ENCODE data around the gene FGF11. TPM values are rescaled to one million over a fixed set of nuclear protein-coding genes. Genes with fewer than 3 reads are reported as not detected.
"Not testable (repeated sequence)": the region's sequence is repeated elsewhere in the genome, so short reads cannot be mapped to it uniquely, and the experiment has no call there.

FGF11 gene
- total RNA-seq, 1 donor from 2014 or later, result 5.0 TPM

DNA sequence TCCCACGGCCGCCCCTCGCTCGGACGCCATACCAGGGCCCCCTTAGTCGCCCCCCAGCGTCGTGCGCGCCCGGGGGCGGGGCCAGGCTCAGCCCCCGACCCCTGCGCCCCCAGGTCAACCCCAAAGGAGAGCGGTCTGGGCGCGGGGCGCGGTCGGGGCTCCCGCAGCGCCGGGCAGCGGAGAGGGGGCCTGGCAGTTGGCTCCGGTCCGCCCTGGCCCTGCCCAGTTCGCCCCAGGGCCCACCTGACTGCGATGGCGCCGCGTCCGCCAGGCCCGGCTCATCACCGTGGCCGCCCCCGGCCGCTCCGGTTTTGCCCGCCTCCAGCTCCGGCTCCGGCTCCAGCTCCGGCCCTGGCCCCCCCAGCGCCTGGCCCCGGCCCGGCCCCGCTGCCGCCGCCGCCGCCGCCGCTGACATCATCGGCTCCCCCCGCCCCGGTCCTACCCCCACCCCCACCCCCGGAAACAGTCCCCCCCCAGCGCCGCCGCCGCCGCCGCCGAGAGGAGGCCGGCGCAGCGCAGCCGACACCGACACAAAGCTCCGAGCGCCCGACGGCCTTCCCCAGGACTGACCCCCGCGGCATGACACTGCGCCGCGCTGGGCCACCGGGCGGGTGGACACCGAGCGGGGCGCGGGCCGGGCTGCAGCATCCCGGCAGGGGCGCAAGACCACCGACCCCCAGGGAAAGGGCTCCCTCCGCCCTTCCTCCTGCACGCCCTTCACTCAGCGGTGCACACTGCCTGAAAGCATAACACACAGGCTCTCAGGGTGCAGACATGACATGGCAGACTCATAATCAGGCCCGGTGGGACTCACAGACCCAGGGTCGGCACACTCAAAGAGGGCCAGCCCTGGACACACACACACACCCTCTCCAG lies 40.1 kb downstream of the FGF11 start, which contains the start of gene ZBTB4:
ZBTB4 (minus strand) TSS at position 419 of the 876 bp plus-strand sequence. CDS start 12,830 bp downstream, outside the sequence.
- Mint-ChIP-seq H3K36me3 (ENCODE audit: low read depth) (no peaks in the 10 kb centered on the region), H3K4me1 (ENCODE audit: low read depth) (peaks cover 59% of the 10 kb centered on the region), H3K9me3 (ENCODE audit: low read depth) (no peaks in the 10 kb centered on the region), H3K27ac (ENCODE audit: unreplicated experiment) (peak within 1 kb of the TSS; percentile 99), H3K4me3 (ENCODE audit: unreplicated experiment) (peak within 1 kb of the TSS; percentile 90), H3K27me3 (ENCODE audit: low read depth) (no peaks in the 10 kb centered on the region)
- DNase-seq (ENCODE audit: low spot score), result no peak
- TF ChIP-seq CTCF (IDR thresholded peaks at IDR 0.05), result no peak

- peaks cover 63% of the 10 kb centered on the region for H3K4me1 Mint-ChIP-seq (ENCODE audit: low read depth)
- no peak for DNase-seq (ENCODE audit: low spot score)
- no peaks in the 10 kb centered on the region for H3K9me3 Mint-ChIP-seq (ENCODE audit: low read depth)
These were observed 40.7 kb downstream of the FGF11 start for GRCh38 chr17:7480089-7480384.

GRCh38 chr17:7481275-7481674 lies 42.0 kb downstream of the FGF11 start, which contains the start of gene SLC35G6:
Gene SLC35G6 (plus strand): TSS chr17:7481446. CDS start chr17:7481517, 71 bp downstream.
- Mint-ChIP-seq H3K27ac (ENCODE audit: unreplicated experiment) (peak within 1 kb of the TSS; percentile 95), H3K4me1 (ENCODE audit: low read depth) (peaks cover 65% of the 10 kb centered on the region), H3K4me3 (ENCODE audit: unreplicated experiment) (peak within 1 kb of the TSS; percentile 84)
- not testable (repeated sequence) for H3K27me3 Mint-ChIP-seq (ENCODE audit: low read depth); DNase-seq (ENCODE audit: low spot score); H3K36me3 Mint-ChIP-seq (ENCODE audit: low read depth); H3K9me3 Mint-ChIP-seq (ENCODE audit: low read depth)

More at GRCh38 chr17:7480089-7480384, 40.7 kb downstream of the FGF11 start:
- no peak for TF ChIP-seq CTCF (IDR thresholded peaks at IDR 0.05)
- no peaks in the 10 kb centered on the region for H3K27me3 Mint-ChIP-seq (ENCODE audit: low read depth)
- H3K27ac Mint-ChIP-seq (ENCODE audit: unreplicated experiment), result peak overlapping the region; percentile 95
- peak overlapping the region; percentile 84 for H3K4me3 Mint-ChIP-seq (ENCODE audit: unreplicated experiment)
- H3K36me3 Mint-ChIP-seq (ENCODE audit: low read depth), result no peaks in the 10 kb centered on the region

DNA sequence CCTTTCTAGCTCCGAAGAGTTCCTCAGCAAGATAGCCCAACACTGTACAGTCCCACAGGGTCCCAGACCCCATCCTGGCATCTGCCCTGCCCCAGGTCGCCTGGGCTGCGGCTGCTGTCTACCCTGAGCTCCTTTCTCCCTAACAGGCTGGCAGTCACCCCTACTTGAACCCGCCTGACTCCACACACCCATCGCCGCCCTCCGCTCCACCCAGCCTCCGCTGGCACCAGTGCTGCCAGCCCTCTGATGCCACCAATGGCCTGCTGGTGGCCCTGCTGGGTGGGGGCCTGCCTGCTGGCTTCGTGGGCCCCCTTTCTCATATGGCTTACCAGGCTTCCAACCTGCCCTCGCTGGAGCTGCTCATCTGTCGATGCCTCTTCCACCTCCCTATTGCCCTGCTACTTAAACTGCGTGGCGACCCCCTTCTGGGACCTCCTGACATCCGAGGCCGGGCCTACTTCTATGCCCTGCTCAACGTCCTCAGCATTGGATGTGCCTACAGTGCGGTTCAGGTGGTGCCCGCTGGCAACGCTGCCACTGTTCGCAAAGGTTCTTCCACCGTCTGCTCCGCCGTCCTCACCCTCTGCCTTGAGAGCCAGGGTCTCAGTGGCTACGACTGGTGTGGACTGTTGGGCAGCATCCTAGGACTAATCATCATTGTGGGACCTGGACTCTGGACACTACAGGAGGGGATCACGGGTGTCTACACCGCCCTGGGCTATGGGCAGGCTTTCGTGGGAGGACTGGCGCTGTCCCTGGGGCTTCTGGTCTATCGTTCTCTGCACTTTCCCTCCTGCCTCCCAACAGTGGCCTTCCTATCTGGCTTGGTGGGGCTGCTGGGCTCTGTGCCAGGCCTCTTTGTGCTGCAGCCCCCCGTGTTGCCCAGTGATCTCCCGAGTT lies 42.8 kb downstream of the FGF11 start:
- H3K9me3 Mint-ChIP-seq (ENCODE audit: low read depth); H3K4me3 Mint-ChIP-seq (ENCODE audit: unreplicated experiment); H3K36me3 Mint-ChIP-seq (ENCODE audit: low read depth); H3K27me3 Mint-ChIP-seq (ENCODE audit: low read depth); DNase-seq (ENCODE audit: low spot score): not testable (repeated sequence)
- Mint-ChIP-seq H3K4me1 (ENCODE audit: low read depth) (peaks cover 65% of the 10 kb centered on the region), H3K27ac (ENCODE audit: unreplicated experiment) (peak overlapping the region; percentile 100)

GRCh38 chr17:7482742-7483088 lies 43.4 kb downstream of the FGF11 start:
- H3K36me3 Mint-ChIP-seq (ENCODE audit: low read depth); DNase-seq (ENCODE audit: low spot score); H3K27me3 Mint-ChIP-seq (ENCODE audit: low read depth); H3K9me3 Mint-ChIP-seq (ENCODE audit: low read depth): not testable (repeated sequence)
- Mint-ChIP-seq H3K4me1 (ENCODE audit: low read depth) (peaks cover 65% of the 10 kb centered on the region), H3K4me3 (ENCODE audit: unreplicated experiment) (peak overlapping the region; percentile 88), H3K27ac (ENCODE audit: unreplicated experiment) (peak overlapping the region; percentile 100)

DNA sequence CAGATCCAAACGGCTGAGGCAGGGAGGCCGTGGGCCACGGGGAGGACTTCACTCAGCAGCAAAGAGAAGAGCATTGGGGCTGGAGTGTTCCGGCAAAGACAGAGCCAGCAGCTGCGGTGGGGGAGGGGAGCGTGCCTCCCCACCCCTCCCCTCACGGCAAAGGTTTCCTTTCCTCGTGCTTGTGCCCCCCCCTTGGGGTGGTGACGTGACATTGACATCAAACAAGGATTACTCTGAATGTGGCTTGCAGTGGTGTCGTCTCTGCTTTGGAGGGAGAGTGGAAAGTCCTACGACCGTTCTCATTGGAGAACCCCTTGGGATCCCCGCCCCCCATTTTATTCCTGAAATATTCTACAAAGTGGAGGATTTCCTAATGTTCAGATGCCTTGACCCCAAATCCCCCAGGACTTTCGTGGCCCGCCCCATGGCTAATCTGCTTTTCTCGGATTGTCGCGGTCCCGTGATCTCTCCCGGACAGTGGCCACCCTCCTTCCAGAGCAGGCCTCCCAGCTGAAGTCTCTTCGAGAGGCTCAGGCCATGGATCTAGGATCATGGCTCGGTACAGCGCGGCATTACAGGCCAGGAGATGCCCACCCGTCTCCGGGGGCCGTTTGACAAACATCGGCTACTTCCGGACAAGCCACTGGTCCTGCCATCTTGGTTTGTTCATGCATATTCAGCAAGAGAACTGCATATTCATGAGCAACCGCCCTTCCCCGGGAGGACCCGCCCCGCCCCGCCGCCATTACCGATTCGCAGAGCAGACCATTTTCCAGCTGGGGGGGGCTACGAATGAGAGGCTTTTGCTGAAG lies 44.1 kb downstream of the FGF11 start:
- Mint-ChIP-seq H3K27me3 (ENCODE audit: low read depth) (no peaks in the 10 kb centered on the region), H3K27ac (ENCODE audit: unreplicated experiment) (peak overlapping the region; percentile 100), H3K4me3 (ENCODE audit: unreplicated experiment) (peak overlapping the region; percentile 88), H3K9me3 (ENCODE audit: low read depth) (no peaks in the 10 kb centered on the region), H3K36me3 (ENCODE audit: low read depth) (peaks cover 2% of the 10 kb centered on the region), H3K4me1 (ENCODE audit: low read depth) (peaks cover 61% of the 10 kb centered on the region)
- TF ChIP-seq CTCF (IDR thresholded peaks at IDR 0.05), result no peak
- DNase-seq (ENCODE audit: low spot score), result no peak

Measured in chondrocyte (in vitro differentiated cells).